ENCODE results near the gene TBC1D19. TPM values are rescaled to one million over a fixed set of nuclear protein-coding genes. Genes with fewer than 3 reads are reported as not detected.
A peak's percentile ranks its signal among the peaks of the same experiment; 100 is the strongest.

The TBC1D19 gene
- total and polyA plus RNA-seq, 9 of the 15 experiments (the other 6 are each of a cell fraction or from before 2014, with no cell fraction given) = 0.73 to 5.6 (median 3.7) TPM

DNA sequence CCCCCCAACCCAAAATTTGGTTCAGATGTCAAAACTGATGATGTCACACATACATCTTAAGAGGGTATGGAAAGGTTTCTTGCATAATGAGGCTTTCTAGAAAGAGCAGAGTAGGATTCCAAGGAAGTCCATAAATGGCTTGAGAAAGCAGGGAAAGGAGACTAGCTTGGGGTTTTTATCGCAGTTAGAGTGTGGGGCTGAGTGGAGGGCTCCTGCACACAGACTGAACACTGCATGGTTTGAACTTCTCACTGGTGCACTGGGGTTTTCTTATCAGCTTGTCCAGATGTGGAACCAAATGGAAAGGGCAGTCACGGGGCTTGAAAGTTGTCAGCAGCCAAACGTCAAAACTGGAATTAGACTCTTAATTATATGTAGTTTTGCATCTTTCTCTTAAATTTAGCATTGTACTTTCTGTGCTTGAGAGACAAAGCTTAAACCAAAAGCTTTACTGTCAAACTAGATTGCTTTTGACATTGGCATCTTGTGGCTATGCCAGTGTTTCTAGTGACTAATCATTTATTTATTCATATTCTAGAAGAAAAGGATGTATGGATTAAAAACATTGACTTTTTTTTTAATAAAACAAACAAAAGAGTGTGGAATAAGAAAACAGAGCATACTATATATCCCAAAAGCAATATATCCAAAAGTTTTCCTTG, 198.4 kb downstream of the TBC1D19 start (continued):
- TF ChIP-seq CXXC5 (CRISPR knock-in tag; IDR thresholded peaks at IDR 0.05) (peak; percentile 60), FIP1L1 (IDR thresholded peaks at IDR 0.05; ENCODE audit: low read depth, low read length, poor library complexity, severe bottlenecking) (no peak), MEF2D (tag; conservative IDR thresholded peaks at IDR 0.05; ENCODE audit: low read depth) (0 out of 2 replicates have a peak, but pooled peaks have one; percentile 47), GTF2E2 (tag; IDR thresholded peaks at IDR 0.05) (peak; percentile 77), HDAC8 (tag; IDR thresholded peaks at IDR 0.05) (no peak), PCBP1 (IDR thresholded peaks at IDR 0.05; ENCODE audit: low read depth, low read length, poor library complexity, severe bottlenecking) (no peak), TEAD1 (CRISPR knock-in tag; IDR thresholded peaks at IDR 0.05) (no peak), SREBF1 (IDR thresholded peaks at IDR 0.05; ENCODE audit: borderline replicate concordance, low read depth, low read length) (no peak), OTX1 (CRISPR knock-in tag; IDR thresholded peaks at IDR 0.05) (0 out of 2 replicates have a peak, but pooled peaks have one; percentile 45), BACH1 (tag; IDR thresholded peaks at IDR 0.05) (no peak), POLR3A (IDR thresholded peaks at IDR 0.05; ENCODE audit: borderline replicate concordance, extremely low read depth, insufficient read depth, insufficient read length) (no peak), HDAC2 (IDR thresholded peaks at IDR 0.05) (peak; percentile 90)
- TF ChIP-seq, protein P1, sequence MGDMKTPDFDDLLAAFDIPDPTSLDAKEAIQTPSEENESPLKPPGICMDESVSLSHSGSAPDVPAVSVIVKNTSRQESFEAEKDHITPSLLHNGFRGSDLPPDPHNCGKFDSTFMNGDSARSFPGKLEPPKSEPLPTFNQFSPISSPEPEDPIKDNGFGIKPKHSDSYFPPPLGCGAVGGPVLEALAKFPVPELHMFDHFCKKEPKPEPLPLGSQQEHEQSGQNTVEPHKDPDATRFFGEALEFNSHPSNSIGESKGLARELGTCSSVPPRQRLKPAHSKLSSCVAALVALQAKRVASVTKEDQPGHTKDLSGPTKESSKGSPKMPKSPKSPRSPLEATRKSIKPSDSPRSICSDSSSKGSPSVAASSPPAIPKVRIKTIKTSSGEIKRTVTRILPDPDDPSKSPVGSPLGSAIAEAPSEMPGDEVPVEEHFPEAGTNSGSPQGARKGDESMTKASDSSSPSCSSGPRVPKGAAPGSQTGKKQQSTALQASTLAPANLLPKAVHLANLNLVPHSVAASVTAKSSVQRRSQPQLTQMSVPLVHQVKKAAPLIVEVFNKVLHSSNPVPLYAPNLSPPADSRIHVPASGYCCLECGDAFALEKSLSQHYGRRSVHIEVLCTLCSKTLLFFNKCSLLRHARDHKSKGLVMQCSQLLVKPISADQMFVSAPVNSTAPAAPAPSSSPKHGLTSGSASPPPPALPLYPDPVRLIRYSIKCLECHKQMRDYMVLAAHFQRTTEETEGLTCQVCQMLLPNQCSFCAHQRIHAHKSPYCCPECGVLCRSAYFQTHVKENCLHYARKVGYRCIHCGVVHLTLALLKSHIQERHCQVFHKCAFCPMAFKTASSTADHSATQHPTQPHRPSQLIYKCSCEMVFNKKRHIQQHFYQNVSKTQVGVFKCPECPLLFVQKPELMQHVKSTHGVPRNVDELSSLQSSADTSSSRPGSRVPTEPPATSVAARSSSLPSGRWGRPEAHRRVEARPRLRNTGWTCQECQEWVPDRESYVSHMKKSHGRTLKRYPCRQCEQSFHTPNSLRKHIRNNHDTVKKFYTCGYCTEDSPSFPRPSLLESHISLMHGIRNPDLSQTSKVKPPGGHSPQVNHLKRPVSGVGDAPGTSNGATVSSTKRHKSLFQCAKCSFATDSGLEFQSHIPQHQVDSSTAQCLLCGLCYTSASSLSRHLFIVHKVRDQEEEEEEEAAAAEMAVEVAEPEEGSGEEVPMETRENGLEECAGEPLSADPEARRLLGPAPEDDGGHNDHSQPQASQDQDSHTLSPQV (IDR thresholded peaks at IDR 0.05) = no peak
- TF ChIP-seq, protein P2, sequence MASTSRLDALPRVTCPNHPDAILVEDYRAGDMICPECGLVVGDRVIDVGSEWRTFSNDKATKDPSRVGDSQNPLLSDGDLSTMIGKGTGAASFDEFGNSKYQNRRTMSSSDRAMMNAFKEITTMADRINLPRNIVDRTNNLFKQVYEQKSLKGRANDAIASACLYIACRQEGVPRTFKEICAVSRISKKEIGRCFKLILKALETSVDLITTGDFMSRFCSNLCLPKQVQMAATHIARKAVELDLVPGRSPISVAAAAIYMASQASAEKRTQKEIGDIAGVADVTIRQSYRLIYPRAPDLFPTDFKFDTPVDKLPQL (IDR thresholded peaks at IDR 0.05; ENCODE audit: extremely low read depth, insufficient read length) = no peak
- TF ChIP-seq, protein P3, sequence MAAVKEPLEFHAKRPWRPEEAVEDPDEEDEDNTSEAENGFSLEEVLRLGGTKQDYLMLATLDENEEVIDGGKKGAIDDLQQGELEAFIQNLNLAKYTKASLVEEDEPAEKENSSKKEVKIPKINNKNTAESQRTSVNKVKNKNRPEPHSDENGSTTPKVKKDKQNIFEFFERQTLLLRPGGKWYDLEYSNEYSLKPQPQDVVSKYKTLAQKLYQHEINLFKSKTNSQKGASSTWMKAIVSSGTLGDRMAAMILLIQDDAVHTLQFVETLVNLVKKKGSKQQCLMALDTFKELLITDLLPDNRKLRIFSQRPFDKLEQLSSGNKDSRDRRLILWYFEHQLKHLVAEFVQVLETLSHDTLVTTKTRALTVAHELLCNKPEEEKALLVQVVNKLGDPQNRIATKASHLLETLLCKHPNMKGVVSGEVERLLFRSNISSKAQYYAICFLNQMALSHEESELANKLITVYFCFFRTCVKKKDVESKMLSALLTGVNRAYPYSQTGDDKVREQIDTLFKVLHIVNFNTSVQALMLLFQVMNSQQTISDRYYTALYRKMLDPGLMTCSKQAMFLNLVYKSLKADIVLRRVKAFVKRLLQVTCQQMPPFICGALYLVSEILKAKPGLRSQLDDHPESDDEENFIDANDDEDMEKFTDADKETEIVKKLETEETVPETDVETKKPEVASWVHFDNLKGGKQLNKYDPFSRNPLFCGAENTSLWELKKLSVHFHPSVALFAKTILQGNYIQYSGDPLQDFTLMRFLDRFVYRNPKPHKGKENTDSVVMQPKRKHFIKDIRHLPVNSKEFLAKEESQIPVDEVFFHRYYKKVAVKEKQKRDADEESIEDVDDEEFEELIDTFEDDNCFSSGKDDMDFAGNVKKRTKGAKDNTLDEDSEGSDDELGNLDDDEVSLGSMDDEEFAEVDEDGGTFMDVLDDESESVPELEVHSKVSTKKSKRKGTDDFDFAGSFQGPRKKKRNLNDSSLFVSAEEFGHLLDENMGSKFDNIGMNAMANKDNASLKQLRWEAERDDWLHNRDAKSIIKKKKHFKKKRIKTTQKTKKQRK (IDR thresholded peaks at IDR 0.05; ENCODE audit: borderline replicate concordance, low read depth, low read length) = no peak
- TF ChIP-seq, protein P4, sequence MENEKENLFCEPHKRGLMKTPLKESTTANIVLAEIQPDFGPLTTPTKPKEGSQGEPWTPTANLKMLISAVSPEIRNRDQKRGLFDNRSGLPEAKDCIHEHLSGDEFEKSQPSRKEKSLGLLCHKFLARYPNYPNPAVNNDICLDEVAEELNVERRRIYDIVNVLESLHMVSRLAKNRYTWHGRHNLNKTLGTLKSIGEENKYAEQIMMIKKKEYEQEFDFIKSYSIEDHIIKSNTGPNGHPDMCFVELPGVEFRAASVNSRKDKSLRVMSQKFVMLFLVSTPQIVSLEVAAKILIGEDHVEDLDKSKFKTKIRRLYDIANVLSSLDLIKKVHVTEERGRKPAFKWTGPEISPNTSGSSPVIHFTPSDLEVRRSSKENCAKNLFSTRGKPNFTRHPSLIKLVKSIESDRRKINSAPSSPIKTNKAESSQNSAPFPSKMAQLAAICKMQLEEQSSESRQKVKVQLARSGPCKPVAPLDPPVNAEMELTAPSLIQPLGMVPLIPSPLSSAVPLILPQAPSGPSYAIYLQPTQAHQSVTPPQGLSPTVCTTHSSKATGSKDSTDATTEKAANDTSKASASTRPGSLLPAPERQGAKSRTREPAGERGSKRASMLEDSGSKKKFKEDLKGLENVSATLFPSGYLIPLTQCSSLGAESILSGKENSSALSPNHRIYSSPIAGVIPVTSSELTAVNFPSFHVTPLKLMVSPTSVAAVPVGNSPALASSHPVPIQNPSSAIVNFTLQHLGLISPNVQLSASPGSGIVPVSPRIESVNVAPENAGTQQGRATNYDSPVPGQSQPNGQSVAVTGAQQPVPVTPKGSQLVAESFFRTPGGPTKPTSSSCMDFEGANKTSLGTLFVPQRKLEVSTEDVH (IDR thresholded peaks at IDR 0.05; ENCODE audit: low read depth, partially characterized antibody) = no peak
